Measurements from ENCODE around the gene COL11A1.

- TF ChIP-seq CTCF (IDR thresholded peaks at IDR 0.05) (no peak), POLR2A (IDR thresholded peaks at IDR 0.05) (no peak)
Measured at GRCh38 chr1:102896771-102897170, 211.6 kb downstream of the COL11A1 start.
